Stimulated activated naive CD4-positive, alpha-beta T cell treated with Interleukin-2 at 50 U/mL for 16 hours (primary cell): Measurements from ENCODE around the gene DHRSX.
"Not testable (repeated sequence)": the region's sequence is repeated elsewhere in the genome, so short reads cannot be mapped to it uniquely, and the experiment has no call there.

ENCODE experiments used
- DNase-seq: peaks from one replicate; lab custom pipeline; 2025; lab: John Stamatoyannopoulos, UW

DHRSX gene

DNA sequence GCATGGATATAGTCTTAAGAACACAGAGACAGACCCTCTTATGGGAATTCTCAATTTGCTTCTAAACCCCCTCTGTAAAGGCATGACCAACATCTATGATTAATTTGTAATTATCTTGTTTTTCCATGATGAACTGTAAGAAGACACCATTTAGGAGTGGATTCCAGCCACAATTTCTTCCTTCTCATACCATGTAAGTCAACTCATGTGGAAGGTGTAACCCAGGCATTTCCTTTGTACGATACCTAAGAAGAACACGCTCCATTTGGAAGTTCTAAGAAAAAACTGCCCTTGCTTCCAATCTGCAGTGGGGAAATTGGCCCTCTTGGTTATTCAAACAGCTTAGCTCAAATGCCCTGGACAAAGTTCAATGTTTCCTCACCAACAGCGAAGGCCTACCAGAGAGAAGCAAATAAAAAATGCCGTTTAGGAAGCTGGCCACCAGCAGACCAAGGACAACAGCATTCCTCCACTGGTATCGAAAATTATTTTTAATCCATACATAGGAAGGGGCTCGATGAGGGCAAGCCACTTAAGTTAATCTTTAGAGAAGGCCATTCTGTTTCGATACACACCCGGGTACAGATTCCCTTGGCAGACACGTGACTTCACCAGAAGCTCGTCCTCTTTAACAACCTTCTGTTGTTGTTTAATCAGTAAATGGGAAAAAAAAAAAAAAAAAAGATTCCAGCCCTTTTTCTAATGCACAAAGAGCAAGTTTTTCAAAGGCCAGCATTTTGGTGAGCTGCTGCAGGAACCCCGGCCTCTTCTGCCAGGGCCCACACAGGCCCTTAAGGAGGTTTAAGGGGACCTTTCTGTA lies 2.6 kb downstream of the DHRSX start:
- DNase-seq, result no peak

GRCh38 chrX:2495595-2495994 lies 5.2 kb downstream of the DHRSX start:
- DNase-seq, result no peak

DNA sequence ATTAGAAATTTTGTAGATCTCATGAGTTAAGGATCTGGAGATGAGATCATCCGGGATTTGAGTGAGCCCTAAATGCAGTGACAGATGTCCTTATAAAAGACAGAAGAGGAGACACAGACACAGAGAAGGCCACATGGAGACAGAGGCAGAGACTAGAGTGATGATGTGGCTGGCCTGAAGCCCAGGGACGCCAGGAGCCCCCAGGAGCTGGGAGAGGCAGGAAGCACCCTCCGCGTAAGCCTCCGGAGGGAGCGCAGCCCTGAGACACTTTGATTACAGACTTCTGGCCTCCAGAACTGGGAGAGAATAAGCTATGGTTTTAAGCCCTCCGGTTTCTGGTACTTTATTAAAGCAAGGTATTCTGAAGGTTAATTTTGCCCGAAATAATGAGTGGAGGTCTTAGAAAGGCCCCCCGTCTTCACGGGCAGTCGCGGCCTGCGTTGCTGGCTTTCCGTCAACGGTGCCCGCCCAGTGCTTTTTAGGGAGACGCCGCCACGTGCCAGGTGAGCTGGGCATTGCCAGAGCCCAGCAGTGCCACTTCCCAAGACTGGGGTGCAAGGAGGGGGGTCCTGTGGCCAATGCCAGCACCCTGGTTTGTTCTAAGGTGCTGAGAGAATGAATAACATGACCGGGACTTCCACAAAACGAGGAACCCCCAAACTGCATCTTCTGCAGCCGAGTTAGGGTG lies 8.1 kb downstream of the DHRSX start:
- DNase-seq, result no peak

- no peak for DNase-seq
Observed at GRCh38 chrX:2490634-2491033, 10.1 kb downstream of the DHRSX start.

- no peak for DNase-seq
Observed at GRCh38 chrX:2489446-2490445, 11.0 kb downstream of the DHRSX start.

DNA sequence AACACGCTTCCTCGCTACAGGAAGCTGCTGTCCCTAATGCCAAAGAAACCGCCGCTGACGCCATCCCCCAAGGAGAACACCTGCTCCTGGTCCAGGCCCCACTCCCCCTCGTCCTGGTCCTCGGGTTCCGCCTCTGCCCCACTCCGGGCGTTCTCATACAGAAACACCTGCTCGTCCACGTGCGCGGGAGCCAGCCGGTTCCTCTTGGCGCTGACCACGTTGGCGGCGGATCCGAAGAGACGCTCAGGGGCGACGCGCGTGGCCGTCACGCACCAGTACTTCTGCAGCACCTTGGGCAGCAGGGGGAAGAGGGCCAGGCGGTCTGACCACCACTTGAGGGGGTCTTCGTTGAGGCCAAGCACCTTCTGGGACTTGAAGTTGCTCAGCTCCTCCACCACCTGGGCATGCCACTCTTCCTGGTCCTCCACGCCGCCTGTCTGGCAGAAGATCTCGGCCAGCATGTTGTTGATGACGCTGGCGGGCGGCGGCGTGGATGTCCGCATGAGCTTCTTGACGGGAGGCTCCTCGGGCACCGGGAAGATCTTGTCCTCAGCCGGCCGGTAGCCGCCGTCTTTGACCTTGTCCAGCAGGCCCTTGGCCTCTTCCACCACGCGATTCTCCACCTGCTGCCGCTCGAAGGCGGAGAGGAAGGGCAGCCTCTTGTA lies 12.0 kb downstream of the DHRSX start:
- no peak for DNase-seq

DNA sequence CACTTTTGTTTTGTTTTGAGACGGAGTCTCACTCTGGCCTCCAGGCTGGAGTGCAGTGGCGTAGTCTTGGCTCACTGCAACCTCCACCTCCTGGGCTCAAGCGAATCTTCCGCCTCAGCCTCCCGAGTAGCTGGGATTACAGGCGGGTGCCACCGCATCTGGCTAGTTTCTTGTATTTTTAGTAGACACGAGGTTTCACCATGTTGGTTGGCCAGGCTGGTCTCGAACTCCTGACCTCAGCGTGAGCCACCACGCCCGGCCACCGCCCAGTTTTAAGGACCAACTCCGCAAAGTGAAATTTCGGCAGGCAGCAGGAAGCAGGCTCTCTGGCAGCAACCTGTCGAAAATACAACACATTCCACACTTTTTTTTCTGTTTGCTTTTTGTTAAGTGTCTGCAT lies 13.4 kb downstream of the DHRSX start:
- DNase-seq, result no peak

DNA sequence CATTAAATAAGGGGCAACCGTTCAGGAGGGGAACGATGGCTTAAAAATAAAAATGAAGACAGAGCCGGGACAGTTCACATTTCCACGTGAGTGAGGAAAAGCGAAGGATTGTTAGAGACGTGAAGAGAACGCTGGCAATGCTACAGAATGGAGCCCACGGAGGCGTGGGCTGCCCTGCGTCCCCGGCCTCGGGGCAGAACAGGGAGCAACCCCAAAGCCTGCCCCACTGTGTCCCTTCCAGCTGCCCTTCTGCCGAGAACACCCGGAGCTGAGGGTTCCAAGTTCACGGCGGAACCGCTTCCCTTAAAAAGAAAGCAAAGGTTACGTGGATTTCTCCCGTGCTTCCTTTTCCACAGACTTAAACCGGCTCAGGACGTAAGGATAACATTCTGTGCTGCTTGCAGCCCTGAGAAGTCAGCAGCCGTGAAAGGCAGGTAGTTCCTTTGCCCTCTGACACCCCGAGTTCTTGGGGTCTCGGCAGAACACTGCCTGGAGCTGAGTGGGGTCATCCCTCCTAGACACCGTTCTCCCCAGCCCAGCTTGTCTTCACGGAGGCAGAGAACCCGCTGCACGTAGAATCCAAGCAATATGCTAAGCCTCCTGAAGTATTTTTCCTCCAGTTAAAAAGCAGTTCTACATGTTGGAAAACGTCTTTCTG lies 14.2 kb downstream of the DHRSX start:
- no peak for DNase-seq

DNA sequence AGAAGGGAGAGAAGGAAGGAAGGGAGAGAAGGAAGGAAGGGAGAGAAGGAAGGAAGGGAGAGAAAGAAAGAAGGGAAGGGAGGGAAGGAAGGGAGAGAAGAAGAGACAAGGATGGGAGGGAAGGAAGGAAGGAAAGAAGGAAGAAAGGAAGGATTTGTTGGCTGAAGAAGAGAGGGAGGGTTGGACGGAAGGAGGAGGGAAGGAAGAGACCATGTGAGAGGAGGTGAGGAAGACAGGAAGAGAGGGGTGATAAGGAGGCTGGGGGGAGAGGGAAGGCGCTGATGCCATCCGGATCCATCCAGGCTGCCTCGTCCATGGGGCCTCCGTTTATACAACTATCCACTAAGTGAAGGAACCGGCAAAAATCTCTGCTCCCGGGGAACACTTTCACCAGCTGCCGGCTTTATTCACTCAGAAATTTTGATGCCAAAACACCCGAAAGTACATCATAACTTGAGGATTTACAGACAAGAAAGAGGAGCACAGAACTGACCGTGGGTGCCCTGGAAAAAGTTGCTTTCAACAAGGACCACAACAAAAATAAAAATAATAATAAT lies 14.9 kb downstream of the DHRSX start:
- DNase-seq, result no peak

DNA sequence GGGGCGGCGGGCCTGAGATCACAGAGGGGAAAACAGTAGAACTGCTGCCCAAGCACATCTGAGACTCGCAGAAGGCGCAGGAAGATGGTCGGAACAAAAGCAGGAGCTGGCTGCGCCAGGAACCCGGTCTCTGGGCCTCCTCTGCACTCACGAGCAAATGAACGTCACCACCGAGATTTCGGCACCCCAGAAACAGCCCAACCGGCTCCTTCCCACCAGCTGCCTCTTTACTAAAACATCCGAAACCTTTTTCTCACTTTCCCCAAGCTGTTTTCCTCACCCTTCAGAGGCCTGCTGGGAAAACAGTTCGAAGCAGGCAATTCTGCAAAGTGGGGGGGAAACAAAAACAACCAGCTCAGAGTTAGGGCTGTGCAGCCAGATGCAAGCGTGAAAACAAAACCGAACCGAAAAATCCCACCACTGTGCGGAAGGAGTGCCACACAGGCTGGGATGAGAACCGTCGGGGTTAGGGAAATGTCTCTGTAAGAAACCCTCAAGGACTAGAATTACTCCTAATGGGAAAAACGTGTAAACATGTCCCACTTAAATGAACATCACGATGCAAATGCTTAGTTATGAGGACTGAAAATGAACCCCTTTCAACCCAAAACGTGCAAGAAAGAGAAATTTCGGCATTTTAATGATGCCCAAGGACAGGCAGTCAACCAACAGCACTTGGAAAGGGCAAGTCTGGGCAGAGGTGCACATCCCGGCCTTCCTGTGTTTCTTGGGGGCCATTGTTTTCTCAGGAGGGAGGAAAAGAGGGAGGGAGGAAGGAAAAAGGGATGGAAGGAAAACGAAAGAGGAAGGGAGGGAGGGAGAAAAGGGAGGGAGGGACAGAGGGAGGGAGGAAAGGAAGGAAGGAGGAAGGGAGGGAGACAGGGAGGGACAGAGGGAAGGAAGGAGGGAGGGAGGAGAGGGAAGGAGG lies 15.8 kb downstream of the DHRSX start:
- no peak for DNase-seq

DNA sequence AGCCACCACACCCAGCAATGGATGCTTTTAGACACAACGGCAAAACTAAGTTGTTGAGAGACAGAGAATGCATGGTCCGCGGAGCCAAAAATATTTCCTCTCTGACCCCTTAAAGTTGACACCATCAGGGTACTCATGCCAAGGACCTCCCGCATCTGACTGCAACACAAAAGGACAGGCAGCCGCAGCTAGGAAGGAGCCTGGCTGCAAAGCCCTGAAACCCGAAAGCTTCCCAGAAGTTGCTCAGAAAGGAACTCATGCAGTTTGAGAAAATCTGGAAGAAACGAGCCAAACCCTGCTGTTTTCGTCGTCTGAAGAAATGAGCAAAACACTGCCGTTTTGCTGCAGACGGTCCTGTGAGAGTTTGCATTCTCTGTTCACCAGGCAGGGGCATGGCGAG lies 16.5 kb downstream of the DHRSX start:
- no peak for DNase-seq

DNA sequence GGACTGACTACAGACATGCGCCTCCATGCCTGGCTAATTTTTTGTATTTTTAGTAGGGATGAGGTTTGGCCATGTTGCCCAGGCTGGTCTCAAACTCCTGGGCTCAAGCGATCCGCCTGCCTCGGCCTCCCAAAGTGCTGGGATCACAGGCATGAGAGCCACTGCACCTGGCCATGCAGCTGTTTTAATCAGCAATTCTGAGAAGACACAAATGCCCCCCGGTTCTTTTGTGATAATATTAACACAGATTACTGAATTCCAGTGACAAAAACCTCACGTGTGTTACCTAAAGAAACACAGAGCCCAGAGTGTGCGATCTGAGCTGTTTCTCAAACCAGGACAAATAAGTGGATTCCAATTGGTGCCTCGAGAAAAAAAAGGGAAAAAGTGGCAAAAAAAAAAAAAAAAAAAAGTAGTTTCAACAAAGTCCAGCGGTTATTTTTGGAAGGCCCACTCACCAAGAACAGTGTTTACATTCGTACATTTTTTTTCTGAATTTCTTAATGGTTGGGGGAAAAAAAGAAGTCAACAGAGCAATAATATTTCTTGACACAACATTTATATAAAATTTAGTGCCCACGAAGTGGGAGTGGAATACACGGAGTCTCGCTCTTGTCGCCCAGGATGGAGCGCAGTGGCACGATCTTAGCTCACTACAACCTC lies 17.2 kb downstream of the DHRSX start:
- DNase-seq, result no peak

- DNase-seq, result not testable (repeated sequence)
Observed at GRCh38 chrX:2481597-2481996, 19.2 kb downstream of the DHRSX start.

DNA sequence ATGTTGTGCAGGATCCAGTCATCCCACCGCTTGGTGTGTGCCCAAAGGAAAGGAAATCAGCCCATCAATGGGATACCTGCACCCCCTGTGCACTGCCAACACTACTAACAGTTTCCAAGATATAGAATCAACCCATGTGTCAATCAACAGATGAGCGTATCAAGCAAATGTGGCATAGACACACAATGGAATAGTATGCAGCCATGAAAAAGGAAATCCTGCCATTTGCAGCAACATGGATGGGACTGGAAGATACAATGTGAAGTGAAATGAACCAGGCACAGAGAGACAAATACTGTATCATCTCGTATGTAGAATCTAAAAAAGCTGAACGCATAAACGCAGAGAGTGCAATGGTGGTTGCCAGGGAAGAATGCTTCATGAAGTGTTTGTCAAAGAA lies 20.8 kb downstream of the DHRSX start:
- DNase-seq, result not testable (repeated sequence)

- DNase-seq, result no peak
Observed at GRCh38 chrX:2479420-2479780, 21.4 kb downstream of the DHRSX start.

DNA sequence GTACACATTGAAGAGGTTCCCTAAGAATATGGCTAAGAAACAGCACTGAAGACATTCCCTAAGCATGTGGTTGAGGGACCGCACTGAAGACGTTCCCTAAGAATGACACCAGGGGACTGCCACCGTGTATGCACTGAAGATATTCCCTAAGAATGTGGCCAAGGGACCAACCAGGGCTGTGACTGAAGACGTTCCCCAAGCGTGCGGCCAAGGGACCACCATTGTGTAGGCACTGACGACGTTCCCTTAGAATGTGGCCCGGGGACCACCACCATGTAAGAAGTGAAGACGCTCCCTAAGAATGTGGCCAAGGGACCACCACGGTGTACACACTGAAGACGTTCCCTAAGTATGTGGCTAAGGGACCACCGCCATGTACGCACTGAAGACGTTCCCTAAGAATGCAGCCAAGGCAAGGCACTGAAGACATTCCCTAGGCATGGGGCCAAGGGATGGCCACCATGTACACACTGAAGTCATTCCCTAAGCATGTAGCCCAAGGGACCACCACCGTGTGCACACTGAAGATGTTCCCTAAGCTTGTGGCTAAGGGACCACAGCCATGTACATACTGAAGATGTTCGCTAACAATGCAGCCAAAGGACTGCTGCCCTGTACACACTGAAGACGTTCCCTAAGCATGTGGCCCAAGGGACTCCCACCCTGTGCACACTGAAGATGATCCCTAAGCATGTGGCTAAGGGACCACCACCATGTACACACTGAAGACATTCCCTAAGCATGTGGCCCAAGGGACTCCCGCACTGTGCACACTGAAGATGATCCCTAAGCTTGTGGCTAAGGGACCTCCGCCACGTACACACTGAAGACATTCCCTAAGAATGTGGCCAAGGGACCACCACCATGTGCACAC lies 22.0 kb downstream of the DHRSX start:
- DNase-seq, result no peak

GRCh38 chrX:2477313-2477712 lies 23.5 kb downstream of the DHRSX start:
- not testable (repeated sequence) for DNase-seq

DNA sequence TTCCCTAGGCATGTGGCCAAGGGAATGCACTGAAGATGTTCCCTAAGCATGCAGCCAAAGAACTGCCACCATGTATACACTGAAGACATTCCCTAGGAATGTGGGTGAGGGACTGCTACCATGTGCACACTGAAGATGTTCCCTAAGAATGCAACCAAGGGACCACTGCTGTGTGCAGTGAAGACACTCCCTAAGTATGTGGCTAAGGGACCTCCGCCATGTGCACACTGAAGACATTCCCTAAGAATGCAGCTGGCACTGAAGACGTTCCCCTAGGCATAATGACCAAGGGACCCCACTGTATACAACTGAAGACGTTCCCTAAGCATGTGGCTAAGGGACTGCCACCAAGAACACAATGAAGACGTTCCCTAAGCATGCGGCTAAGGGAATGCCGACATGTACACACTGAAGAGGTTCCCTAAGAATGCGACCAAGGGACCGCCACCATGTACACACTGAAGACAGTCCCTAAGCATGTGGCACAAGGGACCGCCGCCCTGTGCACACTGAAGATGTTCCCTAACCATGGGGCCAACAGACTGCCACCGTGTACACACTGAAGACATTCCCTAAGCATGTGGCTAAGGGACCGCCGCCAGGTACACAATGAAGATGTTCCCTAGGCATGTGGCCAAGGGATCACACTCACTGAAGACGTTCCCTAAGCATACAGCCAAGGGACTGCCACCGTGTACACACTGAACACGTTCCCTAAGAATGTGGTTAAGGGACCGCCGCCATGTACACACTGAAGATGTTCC lies 25.6 kb downstream of the DHRSX start:
- no peak for DNase-seq
